ENCODE measurements around the gene IRF7. TPM values are rescaled to one million over a fixed set of nuclear protein-coding genes. Genes with fewer than 3 reads are reported as not detected.

IRF7 gene
- total and polyA plus RNA-seq, 2 donors (not counting 3 experiments of a cell fraction or from before 2014, with no cell fraction given), result 12.6 to 14.7 TPM

DNA sequence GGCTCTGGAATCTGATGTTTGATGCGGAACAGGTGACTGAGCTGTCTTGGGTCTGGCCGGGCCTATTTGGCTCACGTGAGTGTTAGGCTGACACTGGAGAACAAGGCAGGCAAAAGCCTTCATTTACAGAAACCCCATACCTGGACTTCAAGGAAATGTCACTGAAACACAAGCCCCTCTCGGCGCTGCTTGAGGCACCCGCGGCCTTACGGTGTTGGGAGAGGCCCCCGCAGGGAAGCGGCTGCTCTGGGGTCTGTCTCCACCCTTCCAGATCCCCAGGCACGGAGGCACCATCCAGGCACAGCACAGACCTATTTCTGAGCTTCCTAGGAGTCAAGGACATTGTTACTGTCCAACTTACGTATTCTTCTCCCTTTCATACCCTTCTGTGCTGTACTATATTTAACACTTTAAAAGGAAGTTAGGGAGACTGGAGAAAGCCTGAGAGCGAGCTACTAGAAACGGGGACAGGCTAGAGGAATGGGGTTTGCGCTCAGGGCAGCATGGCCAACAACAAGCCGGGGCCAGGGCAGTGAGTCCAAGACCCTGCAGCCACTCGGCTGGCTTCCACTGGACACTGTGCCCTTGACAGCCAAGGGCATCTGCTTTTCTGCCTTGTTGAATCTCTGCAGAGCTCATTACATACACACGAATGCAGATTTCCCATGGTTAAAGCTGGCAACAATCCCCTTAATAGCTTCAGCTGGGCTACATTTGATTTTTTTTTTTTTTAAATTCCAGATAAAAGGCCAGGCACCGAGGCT, 45.1 kb upstream of the IRF7 start:
- POLR2A ChIA-PET, result no interaction called here
- no TSS peak for BruUV-seq (replicated peaks)
- H4K20me1 ChIP-seq (replicated peaks; ENCODE audit: control insufficient read depth, extremely low read depth, insufficient read depth, low read length), result no peaks in the 10 kb centered on the region
- H3K9me1 ChIP-seq (replicated peaks; ENCODE audit: control insufficient read depth, extremely low read depth, insufficient read depth, low read length), result no peaks in the 10 kb centered on the region
- DNase-seq (ENCODE audit: low read depth, low spot score) (no peak), FAIRE-seq (no peak)
- no peaks in the 10 kb centered on the region for H3K27me3 ChIP-seq (ENCODE audit: control insufficient read depth in 2 of 2, insufficient read depth in 2 of 2, low read length in 2 of 2)
- CTCF ChIA-PET, result interaction anchor here (0.9 to 1.1 kb wide), 3 partner anchors 20 to 67 kb away, joined by 3 read pairs; no protein-coding TSS in a partner anchor
- no peak overlapping the region for H3K27ac ChIP-seq (ENCODE audit: insufficient read depth, low read depth, low read length)
- peaks cover 2 to 32% of the 10 kb centered on the region in 2 experiments for H3K36me3 ChIP-seq (ENCODE audit: control insufficient read depth in 2 of 2, extremely low read depth in 1 of 2, insufficient read depth in 2 of 2, low read length in 2 of 2)
- H3K4me2 ChIP-seq (ENCODE audit: insufficient read depth, low read length), result no peak overlapping the region
- dilution Hi-C loops (cut with MboI; ENCODE audit: extremely low pct_ligation_motif_present, low sequenced_read_pairs), result no loop called here
- H3K4me3 ChIP-seq (replicated peaks in 1 of 3; ENCODE audit: insufficient read depth in 1 of 3, low read depth in 1 of 3, low read length in 3 of 3), result no peak overlapping the region
- TF ChIP-seq POLR2AphosphoS5 (IDR thresholded peaks at IDR 0.05; ENCODE audit: insufficient read depth, low read depth, low read length), result no peak
- no peak for TF ChIP-seq EZH2 (IDR thresholded peaks at IDR 0.05; ENCODE audit: borderline replicate concordance, low read depth, low read length, severe bottlenecking)
- no peak for TF ChIP-seq JUN (IDR thresholded peaks at IDR 0.05; ENCODE audit: borderline replicate concordance, insufficient read depth, insufficient read length, low read depth)
- no peak for TF ChIP-seq FOS (IDR thresholded peaks at IDR 0.05; ENCODE audit: borderline replicate concordance, insufficient read depth, low read length)
- TF ChIP-seq, protein P1, sequence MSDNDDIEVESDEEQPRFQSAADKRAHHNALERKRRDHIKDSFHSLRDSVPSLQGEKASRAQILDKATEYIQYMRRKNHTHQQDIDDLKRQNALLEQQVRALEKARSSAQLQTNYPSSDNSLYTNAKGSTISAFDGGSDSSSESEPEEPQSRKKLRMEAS (IDR thresholded peaks at IDR 0.05; ENCODE audit: insufficient read depth, insufficient read length), result no peak
- TF ChIP-seq POLR2A (IDR thresholded peaks at IDR 0.05; ENCODE audit: low read depth, low read length), result no peak
- TF ChIP-seq GATA2 (IDR thresholded peaks at IDR 0.05; ENCODE audit: insufficient read depth, insufficient read length, low read depth, low read length), result no peak
- no peak for TF ChIP-seq MYC (IDR thresholded peaks at IDR 0.05; ENCODE audit: low read depth, low read length)
- TF ChIP-seq CTCF (IDR thresholded peaks at IDR 0.05; ENCODE audit: extremely low read depth in 1 of 2, insufficient read depth in 1 of 2, low read depth in 1 of 2, low read length in 2 of 2), result no peak
- intact Hi-C loops (cut with micrococcal nuclease), result no loop called here
- no peaks in the 10 kb centered on the region for H3K9me3 ChIP-seq (replicated peaks; ENCODE audit: control insufficient read depth, insufficient read depth, low read length)
- no peak overlapping the region for H2AFZ ChIP-seq (ENCODE audit: low read depth, low read length)
- no peaks in the 10 kb centered on the region for H3K4me1 ChIP-seq (ENCODE audit: control insufficient read depth, extremely low read depth, insufficient read depth, low read length)
- H3K79me2 ChIP-seq (ENCODE audit: control insufficient read depth, insufficient read depth, low read length), result no peaks in the 10 kb centered on the region
- no peak overlapping the region for H3K9ac ChIP-seq (replicated peaks; ENCODE audit: extremely low read depth, insufficient read depth, low read length)
